T-helper 22 cell (primary cell): ENCODE measurements around the gene MTX3.

Source experiments
- DNase-seq: peaks from one replicate; pipeline ENCODE4 v3.0.0-alpha.2; 2020; ENCODE audit warnings: low read depth

Gene MTX3

GRCh38 chr5:79983618-79984017 is 7.4 kb downstream of the MTX3 start:
- no peak for DNase-seq

- no peak for DNase-seq
Measured at GRCh38 chr5:79982136-79982535, 8.9 kb downstream of the MTX3 start.

- no peak for DNase-seq
Measured at GRCh38 chr5:79976759-79977515, 14.1 kb downstream of the MTX3 start.

- DNase-seq, result no peak
Measured at GRCh38 chr5:79975422-79975821, 15.6 kb downstream of the MTX3 start.

GRCh38 chr5:79974886-79975285 is 16.2 kb downstream of the MTX3 start:
- no peak for DNase-seq

- DNase-seq, result no peak
Measured at GRCh38 chr5:79973996-79974395, 17.1 kb downstream of the MTX3 start.

DNA sequence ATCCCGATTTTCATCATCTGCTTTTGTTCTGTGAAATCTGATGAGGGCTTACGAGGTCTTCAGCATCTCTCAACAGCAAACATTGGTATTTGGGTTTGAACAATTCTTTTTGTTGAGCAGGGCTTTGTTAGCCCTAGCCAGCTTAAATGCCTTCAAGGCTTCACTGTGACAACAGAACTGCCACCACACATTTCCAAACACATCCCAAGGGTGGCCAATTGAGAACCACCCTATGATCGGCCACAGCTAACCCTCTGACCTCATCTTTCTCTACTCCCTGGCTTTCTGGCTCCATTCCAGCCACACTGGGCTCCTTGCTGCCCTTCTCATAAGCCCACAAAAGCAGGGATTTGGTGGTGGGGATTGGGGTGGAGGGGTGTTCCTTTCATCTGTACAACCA is 17.6 kb downstream of the MTX3 start:
- DNase-seq, result no peak

DNA sequence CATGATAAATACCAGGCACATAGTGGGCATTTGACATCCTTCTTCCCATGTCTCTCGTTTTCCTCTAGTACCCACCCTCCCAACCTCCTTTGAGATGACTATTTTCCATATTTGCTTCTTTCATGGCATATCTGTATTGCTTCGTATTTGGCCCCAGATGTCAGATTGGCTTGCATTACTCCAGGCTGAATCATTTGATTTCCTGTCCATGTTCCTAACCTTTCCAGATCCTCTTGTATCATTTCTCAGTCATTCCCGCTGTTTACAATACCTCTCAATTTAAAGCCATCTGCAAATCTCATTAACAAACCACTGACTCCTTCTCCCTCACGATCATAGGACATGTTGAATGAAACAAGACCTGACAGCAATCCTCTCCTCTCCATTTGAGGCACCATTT is 19.9 kb downstream of the MTX3 start:
- DNase-seq, result no peak

DNA sequence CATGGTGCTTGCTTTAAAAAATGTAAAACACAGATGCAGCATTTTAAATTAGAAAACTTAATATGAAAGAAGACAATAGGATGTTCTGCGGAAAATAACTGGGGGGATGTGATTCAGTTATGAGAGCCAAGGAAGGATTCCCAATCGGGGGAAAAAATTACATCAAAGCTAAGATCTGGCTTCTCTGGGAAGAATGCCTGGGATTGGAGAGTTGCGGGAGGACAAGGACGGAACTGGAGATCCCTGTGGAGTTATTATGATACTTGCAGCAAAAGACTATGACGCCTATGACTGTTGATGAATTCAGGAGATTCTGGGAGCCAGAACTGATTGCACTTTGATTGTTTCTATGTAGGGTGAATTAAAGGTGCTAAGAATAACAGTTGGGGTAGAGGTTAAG is 24.6 kb downstream of the MTX3 start:
- no peak for DNase-seq

GRCh38 chr5:79964136-79964535 is 26.9 kb downstream of the MTX3 start:
- no peak for DNase-seq

DNA sequence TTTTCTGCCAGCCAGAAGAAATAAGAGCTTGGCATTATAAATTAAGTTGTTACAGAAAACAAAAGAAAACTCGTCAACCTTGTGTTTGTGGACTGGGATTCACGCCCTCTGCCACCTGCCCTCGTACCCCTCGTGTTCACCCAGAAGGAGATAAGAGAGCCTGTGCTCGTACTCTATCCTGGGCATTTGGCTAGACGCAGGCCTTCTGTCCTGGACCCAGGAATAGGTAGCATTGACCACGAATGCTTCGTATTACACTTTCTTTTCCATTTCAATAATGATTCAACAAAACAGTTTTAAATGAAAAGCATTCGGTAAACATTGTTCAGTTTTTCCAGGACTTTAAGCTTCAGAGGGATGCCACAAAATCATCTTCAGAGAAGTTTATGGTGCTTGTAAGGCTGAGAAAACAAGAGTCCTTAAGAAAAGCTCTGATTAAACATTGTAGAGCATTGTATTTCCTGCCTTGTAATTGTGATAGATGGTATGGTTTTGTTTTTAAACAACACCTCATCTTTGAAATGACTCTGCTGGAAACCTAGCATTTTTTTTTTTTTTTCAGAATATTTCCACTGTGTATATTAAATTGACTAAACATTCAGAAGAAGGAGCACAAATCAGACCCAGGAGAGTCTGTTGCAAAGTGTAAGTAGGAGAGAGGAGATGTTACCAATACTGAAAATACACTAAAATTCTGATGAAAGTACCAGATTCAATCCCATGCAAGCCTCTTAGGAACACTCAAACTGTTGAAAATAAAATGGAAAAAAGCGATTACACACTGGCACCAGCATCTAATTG is 27.6 kb downstream of the MTX3 start:
- DNase-seq, result no peak

DNA sequence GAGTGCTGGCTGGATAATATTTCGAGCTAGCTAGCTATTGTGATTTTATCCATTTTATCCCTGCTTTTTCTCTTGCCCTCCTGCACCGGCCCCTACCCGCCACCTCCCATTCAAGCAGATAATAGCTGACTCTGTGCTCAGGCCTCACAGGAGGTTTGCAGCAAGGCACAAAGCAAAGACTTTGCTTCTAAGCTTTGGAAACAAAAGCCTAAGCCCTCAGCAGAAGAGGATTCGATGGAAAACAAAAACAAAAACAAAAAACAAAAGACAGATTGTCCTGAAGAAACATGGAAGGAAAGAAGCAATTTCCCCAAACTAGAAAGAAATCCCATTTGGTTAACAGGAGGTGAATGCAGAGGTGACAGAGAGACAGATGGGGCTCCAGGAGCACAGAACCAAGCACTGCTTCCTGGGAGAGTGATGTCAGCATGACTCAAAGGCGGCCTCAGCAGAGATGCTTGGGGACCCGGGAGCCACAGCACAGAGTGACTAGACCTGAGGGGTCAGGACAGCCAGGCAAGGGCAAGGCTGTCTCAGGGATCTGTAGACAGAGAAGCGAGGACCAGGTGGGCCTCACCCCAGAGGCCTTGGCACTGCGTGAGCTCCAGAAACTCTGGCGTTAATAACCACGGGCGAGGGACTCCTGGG is 28.4 kb downstream of the MTX3 start:
- no peak for DNase-seq

DNA sequence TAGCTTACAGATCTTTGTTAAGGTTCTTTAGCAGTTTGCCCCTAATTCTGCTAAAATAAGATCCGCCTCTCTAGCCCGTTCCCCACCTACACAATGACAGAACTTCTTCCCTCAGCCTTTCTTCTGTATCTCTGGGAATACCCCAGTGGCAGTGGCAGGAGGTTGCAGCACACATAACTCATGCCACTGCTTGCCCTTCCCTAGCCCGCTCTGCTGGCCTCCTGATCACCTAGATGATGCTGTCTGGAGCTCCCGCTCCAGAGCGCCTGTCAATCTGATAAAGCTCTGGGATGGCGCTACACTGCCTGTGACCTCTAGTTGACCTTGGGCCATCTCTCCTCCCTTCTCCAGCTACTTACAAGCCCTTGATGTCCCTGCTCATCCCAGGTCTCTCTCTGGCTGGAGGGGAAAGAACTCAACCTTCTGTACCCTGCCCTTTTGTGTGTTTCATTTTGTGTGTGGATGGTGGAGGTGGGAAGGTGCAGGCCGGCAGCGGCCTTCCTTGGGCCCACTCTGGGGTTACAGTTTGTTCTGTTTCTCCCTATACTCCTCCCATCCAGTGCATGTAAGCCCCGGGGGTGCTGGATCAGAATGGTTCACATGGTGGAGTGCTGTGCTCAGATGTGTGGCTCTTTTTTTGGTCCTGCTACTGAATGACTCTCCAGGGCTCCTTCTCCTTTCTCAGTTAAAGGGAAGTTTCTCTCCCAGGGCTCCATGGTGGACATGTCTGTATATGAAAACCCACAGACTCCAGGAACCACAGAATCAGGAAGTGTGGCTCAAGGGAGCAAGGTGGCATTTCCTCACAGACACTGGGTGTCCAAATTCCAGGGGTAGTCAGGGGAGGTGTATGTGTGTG is 29.1 kb downstream of the MTX3 start:
- no peak for DNase-seq

DNA sequence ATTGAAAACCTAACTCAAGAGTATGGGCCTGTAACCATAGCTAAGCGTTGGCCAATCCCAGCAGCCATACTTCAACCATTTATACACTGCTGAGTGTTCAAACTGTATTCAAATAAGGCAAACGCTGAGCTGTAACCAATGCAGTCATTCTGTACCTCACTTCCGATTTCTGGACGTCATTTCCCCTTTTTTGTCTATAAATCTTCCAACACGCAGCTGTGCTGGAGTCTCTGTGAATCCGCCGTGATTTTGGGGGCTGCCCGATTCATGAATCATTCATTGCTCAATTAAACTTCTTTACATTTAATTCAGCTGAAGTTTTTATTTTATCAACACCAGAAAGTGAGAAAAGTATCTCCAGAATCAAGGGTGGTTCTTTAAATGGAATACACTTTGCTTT is 31.7 kb downstream of the MTX3 start:
- DNase-seq, result no peak

DNA sequence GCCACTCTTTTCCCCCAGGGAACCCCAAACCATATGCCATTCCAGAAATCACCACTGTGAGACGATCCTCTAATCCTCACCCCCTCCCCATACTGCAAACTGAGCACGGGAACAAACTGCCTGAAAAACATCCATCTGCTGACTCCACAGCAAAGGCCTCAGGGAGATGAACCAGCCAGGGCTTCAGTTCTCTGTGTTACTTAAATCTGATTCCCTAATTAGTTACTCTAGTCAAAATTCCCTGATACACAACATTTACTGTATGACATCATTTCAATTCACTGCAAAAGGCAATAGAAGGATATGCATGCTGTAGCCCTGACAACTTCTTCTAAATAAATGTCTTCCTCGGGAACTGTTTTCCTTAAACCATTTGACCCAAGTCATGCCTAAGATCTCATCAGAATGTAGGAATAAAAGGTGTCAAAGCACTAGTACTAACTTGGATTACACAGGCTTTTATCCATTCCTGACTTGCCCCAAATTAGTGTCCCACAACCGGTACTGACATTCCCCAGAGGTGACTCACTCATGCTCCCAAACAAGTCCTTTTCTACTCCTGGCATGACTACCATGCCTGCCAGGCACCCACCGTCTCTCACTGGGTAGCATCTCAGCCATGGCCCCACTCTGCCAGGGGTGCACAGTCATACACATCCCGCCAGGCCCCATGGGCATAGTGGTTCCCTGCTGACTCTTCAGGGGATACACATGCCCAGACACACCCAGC is 35.0 kb downstream of the MTX3 start:
- DNase-seq, result no peak

GRCh38 chr5:79955356-79955895 is 35.6 kb downstream of the MTX3 start:
- DNase-seq, result no peak

- DNase-seq, result no peak
Measured at GRCh38 chr5:79954620-79955019, 36.4 kb downstream of the MTX3 start.

GRCh38 chr5:79947567-79947966 is 43.5 kb downstream of the MTX3 start:
- DNase-seq, result no peak

- DNase-seq, result no peak
Measured at GRCh38 chr5:79938468-79938867, 52.6 kb downstream of the MTX3 start.

DNA sequence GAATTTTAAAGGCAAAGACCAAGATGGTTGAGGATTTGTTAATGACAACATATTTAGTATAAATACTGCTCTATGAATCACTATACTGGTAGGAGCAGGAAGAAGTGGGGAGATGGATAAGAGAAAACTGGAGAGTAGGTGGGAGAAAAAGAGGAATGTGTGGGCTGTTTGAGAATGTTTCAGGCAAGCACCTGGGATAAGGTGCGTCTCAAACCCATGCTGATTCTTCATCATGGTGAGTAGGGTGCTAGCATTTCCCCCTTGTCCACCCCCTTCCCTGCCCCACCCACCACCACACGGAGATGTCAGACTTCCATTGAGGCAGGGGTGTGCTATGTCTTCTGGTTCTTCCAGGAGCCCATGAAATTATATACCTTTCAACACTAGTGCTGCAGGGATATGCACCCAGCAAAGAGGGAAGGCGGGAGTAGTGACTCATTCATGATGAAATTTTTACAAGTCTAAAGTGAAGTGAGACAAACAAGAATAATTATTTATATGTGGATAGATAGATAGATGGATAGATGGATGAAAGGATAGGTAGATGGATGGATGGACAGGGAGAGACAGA is 54.3 kb downstream of the MTX3 start:
- no peak for DNase-seq
